Measurements from ENCODE around the gene AP2A2. TPM values are rescaled to one million over a fixed set of nuclear protein-coding genes. Genes with fewer than 3 reads are reported as not detected.

The AP2A2 gene
- total and polyA plus RNA-seq, 2 of the 4 experiments (the other 2 are of a cell fraction), result 19.9 to 49.0 TPM

- H2BK20ac ChIP-seq (ENCODE audit: low read depth, low read length), result no peak overlapping the region
- no peak overlapping the region for H2BK5ac ChIP-seq (ENCODE audit: low read depth, low read length, poor library complexity, severe bottlenecking)
- H3K4me1 ChIP-seq (ENCODE audit: control insufficient read depth, insufficient read depth, low read length), result no peaks in the 10 kb centered on the region; the same call in 1 of the 2 replicates
- H3K4ac ChIP-seq (ENCODE audit: low read depth, low read length), result no peak overlapping the region
- POLR2A ChIA-PET (ENCODE audit: unreplicated experiment), result no interaction called here
- BruUV-seq (replicated peaks), result no TSS peak
- H3K27me3 ChIP-seq (ENCODE audit: control insufficient read depth, insufficient read depth, low read length), result peaks cover 28% of the 10 kb centered on the region
- 66% methylated on average over 5 of the region's 13 CpGs; no CpG with 5 or more reads in 1 of the 2 experiments for WGBS, 2 experiments (ENCODE audit: extremely low coverage in 2 of 2, insufficient read length in 1 of 2)
- H3K23ac ChIP-seq (ENCODE audit: low read depth, low read length), result no peak overlapping the region
- H3K4me3 ChIP-seq (ENCODE audit: insufficient read depth, low read depth, low read length), result no peak overlapping the region
- H3K4me2 ChIP-seq (ENCODE audit: low read depth, low read length), result no peak overlapping the region
- no peaks in the 10 kb centered on the region for H3K36me3 ChIP-seq (ENCODE audit: control insufficient read depth, insufficient read depth, low read length)
- H2AFZ ChIP-seq (replicated peaks; ENCODE audit: low read length, poor library complexity), result no peak overlapping the region
- no peaks in the 10 kb centered on the region for H3K79me1 ChIP-seq (ENCODE audit: low read depth in 1 of 2, low read length in 2 of 2)
- CTCF ChIA-PET, result no interaction called here
- H3K27ac ChIP-seq (ENCODE audit: insufficient read depth, low read length), result no peak overlapping the region
- H4K91ac ChIP-seq (ENCODE audit: insufficient read depth, low read depth, low read length), result no peak overlapping the region
- no peaks in the 10 kb centered on the region for H4K20me1 ChIP-seq (ENCODE audit: insufficient read depth, low read length)
- dilution Hi-C loops (cut with HindIII; ENCODE audit: low sequenced_read_pairs, unreplicated experiment), result no loop called here
- no peak overlapping the region for H4K8ac ChIP-seq (ENCODE audit: low read depth in 2 of 2, low read length in 2 of 2)
- H3K14ac ChIP-seq (replicated peaks; ENCODE audit: low read depth, low read length), result no peak overlapping the region
- ATAC-seq (ENCODE audit: low read depth) (no peak), DNase-seq (no peak)
- no peak overlapping the region for H3K9ac ChIP-seq (ENCODE audit: low read depth, low read length)
- TF ChIP-seq USF2 (IDR thresholded peaks at IDR 0.05; ENCODE audit: low read depth, low read length) (no peak), RAD21 (IDR thresholded peaks at IDR 0.05; ENCODE audit: low read length) (no peak), BHLHE40 (IDR thresholded peaks at IDR 0.05; ENCODE audit: low read depth, low read length) (no peak), MXI1 (IDR thresholded peaks at IDR 0.05; ENCODE audit: borderline replicate concordance, low read depth, low read length) (no peak), CTCF (conservative IDR thresholded peaks at IDR 0.05; ENCODE audit: low read depth, low read length) (no peak)
- H2AK9ac ChIP-seq (replicated peaks; ENCODE audit: low read depth, low read length, poor library complexity), result no peak overlapping the region
- H4K5ac ChIP-seq (ENCODE audit: low read depth, low read length), result no peak overlapping the region
- no peaks in the 10 kb centered on the region for H3K9me1 ChIP-seq (ENCODE audit: insufficient read depth, low read length)
- H3K9me3 ChIP-seq (ENCODE audit: control insufficient read depth, insufficient read depth, low read length), result no peaks in the 10 kb centered on the region
- no peak overlapping the region for H3K56ac ChIP-seq (ENCODE audit: extremely low read depth, insufficient read depth, low read length)
- intact Hi-C loops (cut with micrococcal nuclease), result no loop called here
- in situ Hi-C loops (cut with MboI; ENCODE audit: low sequenced_read_pairs), result no loop called here
- no peak overlapping the region for H2BK15ac ChIP-seq (ENCODE audit: low read depth, low read length)
- H3K18ac ChIP-seq (ENCODE audit: low read depth, low read length), result no peak overlapping the region
- H2AK5ac ChIP-seq (ENCODE audit: low read depth, low read length), result no peak overlapping the region
- no peak overlapping the region for H2BK120ac ChIP-seq (ENCODE audit: low read depth, low read length)
These were observed 123.8 kb downstream of the AP2A2 start for GRCh38 chr11:1049431-1049891.

Measured in IMR-90 (cell line).